Astrocyte of the hippocampus (primary cell): ENCODE results near the gene NFATC2IP.
"Not testable (repeated sequence)": the region's sequence is repeated elsewhere in the genome, so short reads cannot be mapped to it uniquely, and the experiment has no call there.

Source experiments
- DNase-seq: peaks from one replicate; pipeline ENCODE4 v3.0.0; 2011; ENCODE audit warnings: low read depth, low spot score

The NFATC2IP gene

DNA sequence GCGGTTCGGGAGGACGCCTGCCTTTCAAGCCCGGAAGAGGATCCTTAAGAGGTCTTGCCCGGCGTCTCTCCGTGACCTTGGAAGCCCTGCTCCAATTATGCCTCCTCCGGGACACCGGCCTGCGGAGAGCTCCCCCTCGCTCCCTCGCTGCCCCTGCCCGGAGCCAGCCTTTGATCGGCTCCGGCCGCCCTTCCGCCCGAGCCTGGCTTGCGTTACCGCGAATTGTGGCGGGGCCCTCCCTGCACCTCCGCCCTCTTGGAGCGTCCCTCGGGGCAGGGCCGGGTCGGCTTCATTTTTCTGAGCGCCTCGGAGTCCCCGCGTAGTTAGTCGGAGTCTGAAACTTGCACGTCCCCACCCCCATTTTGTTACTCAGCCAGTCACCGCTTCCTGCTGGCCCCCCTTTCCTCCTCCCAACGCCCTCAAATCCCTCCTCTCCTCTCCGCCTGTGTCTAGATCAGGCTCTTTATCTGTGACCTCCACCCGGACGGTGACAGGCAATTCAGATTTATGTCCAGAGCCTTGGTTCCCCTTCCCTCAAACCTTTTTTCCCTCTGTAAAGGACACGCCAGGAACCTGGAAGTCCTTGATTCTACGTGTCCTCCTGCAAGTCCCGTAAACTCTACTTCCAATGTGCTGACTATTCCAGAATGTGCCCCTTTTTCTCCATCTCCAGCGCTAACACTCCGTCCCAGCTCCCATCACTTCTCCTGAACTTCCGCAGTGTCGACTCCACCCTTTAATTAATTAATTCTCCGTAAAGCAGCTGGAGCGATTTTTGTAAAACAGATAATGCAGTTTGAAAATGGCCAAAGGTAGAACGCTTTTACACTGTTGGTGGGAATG lies 25.1 kb upstream of the NFATC2IP start:
- DNase-seq: peak; percentile 82

DNA sequence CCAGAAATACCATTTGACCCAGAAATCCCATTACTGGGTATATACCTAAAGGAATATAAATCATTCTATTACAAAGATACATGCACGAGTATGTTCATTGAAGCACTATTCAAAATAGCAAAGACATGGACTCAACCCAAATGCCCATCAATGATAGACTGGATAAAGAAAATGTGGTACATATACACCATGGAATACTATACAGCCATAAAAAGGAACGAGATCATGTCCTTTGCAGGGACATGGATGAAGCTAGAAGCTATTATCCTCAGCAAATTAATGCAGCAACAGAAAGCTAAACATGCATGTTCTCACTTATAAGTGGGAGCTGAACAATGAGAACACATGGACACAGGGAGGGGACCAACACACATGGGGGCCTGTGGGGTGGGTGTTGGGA lies 24.5 kb upstream of the NFATC2IP start:
- not testable (repeated sequence) for DNase-seq

DNA sequence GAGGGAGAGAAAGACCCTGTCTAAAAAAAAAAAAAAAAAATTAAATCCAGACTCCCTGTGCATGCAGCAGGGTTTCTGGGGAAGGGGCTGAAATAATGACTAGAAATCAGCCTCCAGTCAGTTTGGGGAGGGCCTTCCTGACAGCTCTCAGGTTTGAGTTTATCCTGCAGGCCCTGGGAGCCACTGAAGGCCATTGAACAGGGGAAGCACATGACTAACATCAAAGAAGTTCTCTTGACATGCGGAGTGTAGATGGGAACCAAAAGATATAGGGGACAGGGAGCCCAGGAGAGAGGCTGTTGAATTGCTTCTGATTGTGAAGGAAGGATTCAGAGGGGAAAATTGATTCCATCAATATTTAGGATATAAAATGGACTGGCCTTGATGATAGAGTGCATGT lies 22.9 kb upstream of the NFATC2IP start:
- no peak for DNase-seq

DNA sequence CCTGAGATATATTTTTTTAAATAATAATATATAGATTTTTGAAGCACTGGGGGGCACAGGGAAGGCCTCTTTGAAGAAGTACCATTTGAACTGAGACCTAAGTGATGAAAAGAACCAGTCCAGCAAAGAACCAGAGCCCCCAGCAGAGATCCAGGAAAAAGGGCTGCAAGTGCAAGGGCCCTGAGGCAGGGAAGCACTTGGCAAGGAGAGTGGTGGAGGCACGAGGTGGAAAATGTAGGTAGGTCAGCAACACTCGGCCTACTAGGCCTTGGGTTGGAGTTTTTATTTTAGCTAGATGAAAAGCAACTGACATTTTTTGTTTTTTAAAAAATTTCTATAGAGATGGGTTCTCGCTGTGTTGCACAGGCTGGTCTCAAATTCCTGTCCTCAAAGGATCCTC lies 20.5 kb upstream of the NFATC2IP start:
- no peak for DNase-seq

DNA sequence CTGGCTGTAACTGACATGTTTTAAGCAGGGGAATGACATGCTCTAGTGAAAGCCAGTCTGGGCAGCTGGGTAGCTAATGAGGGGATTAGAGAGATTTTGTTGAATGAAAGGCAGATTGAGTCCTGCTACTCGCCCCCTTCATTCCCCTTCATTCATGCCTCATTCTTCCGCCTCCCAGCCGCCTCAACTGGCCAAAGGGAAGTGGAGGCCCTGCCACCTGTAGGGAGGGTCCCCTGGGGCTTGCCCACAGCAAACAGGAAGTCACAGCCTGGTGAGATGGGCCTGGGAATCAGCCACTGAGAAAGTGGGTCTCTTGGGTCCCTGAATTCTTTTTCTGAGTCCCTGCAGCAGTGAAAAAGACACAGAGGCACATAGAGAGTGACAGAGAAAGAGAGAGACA lies 20.1 kb upstream of the NFATC2IP start:
- no peak for DNase-seq

DNA sequence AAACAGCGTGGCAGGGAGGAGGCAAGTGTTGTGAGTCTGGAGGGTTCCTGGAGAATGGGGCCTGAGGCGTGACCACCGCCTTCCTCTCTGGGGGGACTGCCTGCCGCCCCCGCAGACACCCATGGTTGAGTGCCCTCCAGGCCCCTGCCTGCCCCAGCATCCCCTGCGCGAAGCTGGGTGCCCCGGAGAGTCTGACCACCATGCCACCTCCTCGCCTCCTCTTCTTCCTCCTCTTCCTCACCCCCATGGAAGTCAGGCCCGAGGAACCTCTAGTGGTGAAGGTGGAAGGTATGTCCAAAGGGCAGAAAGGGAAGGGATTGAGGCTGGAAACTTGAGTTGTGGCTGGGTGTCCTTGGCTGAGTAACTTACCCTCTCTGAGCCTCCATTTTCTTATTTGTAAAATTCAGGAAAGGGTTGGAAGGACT lies 18.9 kb upstream of the NFATC2IP start, which contains the start of gene CD19:
TSS of gene CD19 (plus strand) at position 171 of the 425 bp plus-strand sequence. CDS start at position 201, 30 bp downstream.
- DNase-seq: no peak

DNA sequence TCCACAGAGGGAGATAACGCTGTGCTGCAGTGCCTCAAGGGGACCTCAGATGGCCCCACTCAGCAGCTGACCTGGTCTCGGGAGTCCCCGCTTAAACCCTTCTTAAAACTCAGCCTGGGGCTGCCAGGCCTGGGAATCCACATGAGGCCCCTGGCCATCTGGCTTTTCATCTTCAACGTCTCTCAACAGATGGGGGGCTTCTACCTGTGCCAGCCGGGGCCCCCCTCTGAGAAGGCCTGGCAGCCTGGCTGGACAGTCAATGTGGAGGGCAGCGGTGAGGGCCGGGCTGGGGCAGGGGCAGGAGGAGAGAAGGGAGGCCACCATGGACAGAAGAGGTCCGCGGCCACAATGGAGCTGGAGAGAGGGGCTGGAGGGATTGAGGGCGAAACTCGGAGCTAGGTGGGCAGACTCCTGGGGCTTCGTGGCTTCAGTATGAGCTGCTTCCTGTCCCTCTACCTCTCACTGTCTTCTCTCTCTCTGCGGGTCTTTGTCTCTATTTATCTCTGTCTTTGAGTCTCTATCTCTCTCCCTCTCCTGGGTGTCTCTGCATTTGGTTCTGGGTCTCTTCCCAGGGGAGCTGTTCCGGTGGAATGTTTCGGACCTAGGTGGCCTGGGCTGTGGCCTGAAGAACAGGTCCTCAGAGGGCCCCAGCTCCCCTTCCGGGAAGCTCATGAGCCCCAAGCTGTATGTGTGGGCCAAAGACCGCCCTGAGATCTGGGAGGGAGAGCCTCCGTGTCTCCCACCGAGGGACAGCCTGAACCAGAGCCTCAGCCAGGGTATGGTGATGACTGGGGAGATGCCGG lies 18.2 kb upstream of the NFATC2IP start:
- DNase-seq: no peak

DNA sequence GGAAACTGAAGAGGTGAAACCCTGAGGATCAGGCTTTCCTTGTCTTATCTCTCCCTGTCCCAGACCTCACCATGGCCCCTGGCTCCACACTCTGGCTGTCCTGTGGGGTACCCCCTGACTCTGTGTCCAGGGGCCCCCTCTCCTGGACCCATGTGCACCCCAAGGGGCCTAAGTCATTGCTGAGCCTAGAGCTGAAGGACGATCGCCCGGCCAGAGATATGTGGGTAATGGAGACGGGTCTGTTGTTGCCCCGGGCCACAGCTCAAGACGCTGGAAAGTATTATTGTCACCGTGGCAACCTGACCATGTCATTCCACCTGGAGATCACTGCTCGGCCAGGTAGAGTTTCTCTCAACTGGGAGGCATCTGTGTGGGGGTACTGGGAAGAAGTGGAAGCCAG lies 17.6 kb upstream of the NFATC2IP start:
- no peak for DNase-seq

DNA sequence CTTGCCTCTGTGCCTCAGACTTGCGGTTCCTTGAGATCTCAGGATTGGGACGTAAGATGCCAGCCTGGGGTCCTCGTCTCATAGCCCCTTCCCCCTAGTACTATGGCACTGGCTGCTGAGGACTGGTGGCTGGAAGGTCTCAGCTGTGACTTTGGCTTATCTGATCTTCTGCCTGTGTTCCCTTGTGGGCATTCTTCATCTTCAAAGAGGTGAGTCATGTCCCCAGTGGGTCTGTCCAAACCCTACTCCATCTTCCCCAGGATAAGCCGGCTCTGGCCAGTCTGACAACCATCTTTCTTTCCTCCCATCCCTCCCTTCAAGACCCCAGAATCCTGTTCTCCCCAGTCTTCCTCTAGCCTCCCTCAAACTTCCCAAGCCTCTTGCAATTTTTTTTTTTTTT lies 15.4 kb upstream of the NFATC2IP start:
- no peak for DNase-seq

DNA sequence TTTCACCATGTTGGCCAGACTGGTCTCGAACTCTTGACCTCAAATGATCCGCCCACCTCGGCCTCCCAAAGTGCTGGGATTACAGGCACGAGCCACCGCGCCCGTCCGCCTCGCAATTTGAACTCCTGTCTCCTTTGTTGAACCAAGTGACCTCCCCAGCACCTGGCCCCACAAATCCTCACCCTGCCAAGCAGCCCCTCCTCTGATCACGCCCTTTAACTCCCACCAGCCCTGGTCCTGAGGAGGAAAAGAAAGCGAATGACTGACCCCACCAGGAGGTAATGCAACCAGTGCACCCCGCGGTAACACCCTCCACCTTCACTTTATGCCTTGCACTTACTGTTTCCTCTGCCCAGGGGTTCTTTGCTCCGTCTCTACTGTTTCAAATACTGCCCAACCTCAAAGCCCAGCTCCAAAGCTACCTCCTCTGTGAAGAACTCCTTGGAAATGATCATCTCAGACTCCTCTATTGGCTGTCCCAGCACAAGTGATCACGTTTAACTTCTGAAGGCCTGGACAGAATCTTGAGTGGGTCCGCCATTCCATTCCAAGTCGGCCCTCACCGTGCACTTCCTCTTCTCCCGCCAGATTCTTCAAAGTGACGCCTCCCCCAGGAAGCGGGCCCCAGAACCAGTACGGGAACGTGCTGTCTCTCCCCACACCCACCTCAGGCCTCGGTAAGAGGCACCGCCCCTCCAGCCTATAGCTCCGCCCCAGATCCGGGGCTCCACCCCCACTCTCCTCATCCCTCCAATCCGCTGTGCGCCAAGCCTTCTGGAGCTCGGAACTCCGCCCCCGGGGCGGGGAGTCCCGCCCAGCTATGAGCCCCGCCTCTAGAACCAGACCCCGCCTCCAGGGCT lies 14.6 kb upstream of the NFATC2IP start:
- DNase-seq: peak; percentile 56

DNA sequence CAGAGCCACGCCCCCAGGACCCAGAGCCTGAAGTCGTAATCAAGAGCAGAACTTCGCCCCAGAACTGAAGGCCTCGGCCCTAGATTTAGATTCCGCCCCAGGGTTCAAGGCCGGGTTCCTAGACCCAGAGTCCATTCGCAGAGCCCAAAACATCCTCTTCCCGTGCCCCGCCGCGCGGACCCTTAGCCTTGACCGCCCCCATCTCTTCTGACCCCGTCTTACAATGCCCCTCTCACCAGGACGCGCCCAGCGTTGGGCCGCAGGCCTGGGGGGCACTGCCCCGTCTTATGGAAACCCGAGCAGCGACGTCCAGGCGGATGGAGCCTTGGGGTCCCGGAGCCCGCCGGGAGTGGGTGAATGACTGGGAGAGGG lies 14.0 kb upstream of the NFATC2IP start:
- no peak for DNase-seq

DNA sequence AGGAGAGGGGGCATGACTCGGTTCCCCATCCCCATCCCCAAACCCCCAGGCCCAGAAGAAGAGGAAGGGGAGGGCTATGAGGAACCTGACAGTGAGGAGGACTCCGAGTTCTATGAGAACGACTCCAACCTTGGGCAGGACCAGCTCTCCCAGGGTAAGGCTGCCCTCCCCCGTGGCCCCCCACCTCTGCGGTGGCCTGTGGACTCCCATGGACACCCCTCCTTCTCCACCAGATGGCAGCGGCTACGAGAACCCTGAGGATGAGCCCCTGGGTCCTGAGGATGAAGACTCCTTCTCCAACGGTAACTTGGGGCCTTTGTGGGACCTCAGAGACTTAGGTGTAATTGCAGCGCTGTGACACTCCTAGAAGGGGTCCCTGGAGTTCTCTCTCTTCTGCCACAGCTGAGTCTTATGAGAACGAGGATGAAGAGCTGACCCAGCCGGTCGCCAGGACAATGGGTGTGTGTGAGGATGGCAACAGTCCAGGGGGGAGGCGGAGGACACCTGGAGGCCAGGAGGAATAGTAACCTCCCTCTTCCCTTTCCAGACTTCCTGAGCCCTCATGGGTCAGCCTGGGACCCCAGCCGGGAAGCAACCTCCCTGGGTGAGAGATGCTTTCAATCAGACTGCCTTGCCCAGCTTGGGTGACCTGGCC lies 13.4 kb upstream of the NFATC2IP start:
- DNase-seq: no peak

DNA sequence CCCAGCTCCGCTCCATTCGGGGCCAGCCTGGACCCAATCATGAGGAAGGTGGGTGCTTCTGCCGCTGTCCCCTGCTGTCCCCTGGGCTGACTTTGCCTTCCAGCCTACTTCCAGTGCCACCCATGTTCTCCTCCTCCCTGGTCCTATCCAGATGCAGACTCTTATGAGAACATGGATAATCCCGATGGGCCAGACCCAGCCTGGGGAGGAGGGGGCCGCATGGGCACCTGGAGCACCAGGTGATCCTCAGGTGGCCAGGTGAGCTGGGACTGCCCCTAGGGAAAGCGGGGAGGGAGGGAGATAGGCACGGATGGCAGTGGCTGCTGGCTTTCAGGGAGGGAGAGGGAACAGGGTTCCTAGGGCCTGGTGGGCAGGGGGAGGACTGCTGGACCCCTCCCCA lies 12.0 kb upstream of the NFATC2IP start:
- DNase-seq: no peak

DNA sequence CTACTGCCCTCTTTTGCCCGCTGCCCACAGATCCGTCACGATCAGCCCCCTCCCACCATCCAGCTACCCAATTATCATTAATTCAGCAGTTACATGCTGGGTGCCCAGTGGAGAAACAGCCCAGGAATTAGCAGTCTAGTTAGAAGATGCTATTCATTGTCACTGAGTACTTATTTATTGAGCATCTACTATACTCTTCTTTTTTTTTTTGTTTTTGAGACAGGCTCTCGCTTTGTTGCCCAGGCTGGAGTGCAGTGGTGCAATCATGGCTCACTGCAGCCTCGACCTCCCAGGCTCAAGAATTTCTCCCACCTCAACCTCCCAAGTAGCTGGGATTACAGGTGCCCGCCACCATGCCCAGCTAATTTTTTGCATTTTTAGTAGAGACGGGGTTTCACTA lies 10.9 kb upstream of the NFATC2IP start:
- not testable (repeated sequence) for DNase-seq

DNA sequence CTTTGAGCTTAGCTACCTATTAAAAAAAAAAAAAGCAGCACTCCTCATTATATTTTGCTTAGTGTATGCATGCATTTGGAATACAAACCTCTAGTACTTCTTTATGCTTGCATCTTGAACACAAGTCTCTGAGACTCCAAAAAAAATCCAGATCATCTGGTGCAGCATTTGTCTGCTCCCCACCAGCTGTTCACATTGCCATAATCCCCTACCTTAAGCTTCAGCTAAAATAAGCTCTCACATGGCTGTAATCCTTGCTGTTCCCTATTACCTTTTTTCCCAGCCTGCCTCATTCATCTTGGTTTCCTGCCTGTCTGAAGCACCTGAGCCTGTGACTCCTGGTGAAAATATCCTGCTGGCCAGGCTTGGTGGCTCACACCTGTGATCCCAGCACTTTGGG lies 7.5 kb upstream of the NFATC2IP start:
- DNase-seq: no peak

DNA sequence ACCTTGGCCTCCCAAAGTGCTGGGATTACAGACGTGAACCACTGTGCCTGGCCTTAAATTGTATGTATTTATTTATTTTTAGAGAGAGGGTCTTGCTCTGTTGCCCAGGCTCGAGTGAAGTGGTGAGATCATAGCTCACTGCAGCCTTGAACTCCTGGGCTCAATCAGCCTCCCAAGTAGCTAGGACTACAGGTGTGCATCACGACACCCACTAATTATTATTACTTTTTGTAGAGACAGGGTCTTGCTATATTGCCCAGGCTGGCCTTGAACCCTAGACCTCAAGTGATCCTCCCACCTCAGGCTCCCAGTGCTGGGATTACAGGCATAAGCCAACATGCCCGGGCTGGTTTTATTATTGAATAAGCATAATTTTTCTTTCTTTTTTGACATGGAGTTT lies 4.1 kb upstream of the NFATC2IP start:
- no peak for DNase-seq

DNA sequence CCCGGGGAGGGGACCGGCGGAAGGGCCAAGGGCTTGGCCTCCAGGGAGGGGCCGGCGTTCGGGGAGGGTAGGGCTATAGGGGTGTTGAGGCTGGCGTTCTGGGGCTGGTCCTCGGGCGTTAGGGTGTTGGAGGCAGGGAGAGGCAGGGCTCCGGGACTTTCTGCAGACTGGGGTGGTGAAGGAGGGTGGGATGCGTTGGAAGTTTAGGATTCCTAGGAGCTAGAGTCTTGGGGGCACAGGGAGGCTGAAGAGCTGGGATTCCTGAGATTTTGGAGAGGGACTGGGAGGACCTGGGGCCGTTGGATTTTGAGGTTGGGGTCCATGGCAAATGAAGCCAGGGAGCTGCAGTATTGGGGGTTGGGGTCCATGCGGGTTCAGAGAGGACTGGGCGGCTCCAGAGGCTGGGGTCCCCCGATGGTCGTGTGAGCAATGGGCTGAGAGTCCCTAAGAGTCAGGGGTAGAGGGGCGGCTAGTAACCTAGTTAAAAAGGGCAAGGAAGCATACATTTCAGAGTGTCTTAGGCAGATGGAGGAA lies 740 bp downstream of the NFATC2IP start:
- no peak for DNase-seq

DNA sequence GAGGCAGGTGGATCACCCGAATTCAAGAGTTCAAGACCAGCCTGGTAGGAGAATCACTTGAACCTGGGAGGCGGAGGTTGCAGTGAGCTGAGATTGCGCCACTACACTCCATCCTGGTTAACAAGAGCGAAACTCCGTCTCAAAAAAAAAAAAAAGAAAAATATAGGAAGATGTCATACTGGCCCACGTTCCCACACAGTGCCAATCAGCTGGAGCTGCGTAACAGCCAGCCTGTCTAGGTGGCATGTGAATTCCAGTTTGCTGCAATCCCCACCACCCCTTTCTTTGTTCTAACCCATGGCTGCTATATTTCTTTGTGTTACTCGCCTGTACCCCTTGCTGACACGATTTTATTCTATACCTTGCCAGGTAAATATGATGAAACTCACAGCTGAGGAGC lies 7.5 kb downstream of the NFATC2IP start:
- DNase-seq: no peak

DNA sequence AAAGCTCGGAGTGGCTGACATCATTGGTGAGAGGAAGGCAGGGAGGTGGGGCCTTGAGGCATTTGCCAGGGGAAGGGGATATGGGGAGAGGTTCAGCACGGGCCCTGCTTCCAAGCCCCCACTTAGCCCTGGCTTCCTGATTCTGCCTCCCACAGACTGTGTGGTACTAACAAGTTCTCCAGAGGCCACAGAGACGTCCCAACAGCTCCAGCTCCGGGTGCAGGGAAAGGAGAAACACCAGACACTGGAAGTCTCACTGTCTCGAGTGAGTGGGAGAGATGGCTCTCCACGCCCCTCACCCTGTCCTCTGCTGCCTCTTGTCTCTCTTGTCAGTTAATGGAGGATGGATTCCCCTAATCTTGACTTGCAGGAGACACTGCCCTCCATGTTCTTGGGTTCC lies 8.1 kb downstream of the NFATC2IP start:
- no peak for DNase-seq

DNA sequence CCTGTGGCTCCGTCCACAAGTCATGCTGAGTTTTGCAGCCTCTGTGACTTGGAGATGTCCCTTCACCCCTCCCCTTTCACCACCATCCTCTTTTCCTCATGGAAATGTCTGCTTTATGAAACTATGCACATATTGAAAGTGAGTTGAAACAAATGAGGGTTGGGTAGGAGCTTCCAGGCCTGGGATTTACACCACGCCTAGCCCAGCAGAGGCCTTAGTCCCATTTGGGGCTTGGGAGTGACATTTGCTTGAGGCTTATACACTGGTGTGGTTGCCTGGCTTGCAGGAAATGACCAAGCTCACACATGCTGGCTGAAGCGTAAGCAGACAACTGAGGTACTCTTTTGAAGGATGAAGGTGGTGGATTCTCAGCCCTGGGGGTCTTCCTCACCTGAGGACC lies 13.3 kb downstream of the NFATC2IP start:
- no peak for DNase-seq

DNA sequence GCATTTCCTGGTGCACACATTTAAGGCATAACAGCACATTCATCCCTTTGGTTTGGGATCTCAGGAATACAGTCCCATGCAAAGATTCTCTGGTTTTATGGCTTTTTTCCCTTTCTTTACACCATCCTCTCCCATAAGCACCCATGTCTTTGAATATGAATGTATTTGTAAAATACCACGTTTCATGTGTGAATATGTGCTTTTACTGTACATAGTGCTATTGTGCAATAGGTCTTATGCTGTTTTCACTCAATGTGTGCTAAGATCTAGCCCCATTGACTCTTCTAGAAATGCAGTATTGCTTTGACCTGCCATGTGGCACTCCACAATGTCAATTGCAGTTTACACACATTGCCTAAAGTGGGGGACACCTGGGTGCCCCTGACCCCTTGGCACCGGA lies 13.8 kb downstream of the NFATC2IP start:
- no peak for DNase-seq
